ENCODE results near the gene PRKCQ. TPM values are rescaled to one million over a fixed set of nuclear protein-coding genes. Genes with fewer than 3 reads are reported as not detected.

The PRKCQ gene
- total RNA-seq, 3 donors from 2014 or later = 1.5 to 2.2 (median 1.6) TPM

DNA sequence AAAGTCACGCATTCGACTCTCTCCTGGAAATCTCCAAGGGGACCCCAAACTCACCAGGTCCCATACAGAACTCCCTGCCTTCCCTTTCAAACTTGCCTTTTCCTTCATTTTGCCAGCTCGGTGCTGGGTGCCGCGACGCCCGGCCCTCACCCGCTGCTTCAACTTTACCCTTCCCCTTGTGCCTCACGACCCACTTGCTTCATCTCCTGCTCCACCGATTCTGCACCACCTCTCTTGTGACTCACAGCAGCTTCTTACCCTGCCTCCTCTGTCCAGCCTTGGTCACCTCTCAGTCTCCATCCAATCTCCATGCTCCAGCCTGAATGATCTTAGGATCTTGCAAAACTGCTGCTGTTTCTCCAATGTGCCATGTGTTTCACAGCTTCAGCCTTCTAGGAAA, 59.9 kb downstream of the PRKCQ start:
- no peaks in the 10 kb centered on the region for H3K4me1 ChIP-seq (ENCODE audit: low read depth)
- TF ChIP-seq, protein P1, sequence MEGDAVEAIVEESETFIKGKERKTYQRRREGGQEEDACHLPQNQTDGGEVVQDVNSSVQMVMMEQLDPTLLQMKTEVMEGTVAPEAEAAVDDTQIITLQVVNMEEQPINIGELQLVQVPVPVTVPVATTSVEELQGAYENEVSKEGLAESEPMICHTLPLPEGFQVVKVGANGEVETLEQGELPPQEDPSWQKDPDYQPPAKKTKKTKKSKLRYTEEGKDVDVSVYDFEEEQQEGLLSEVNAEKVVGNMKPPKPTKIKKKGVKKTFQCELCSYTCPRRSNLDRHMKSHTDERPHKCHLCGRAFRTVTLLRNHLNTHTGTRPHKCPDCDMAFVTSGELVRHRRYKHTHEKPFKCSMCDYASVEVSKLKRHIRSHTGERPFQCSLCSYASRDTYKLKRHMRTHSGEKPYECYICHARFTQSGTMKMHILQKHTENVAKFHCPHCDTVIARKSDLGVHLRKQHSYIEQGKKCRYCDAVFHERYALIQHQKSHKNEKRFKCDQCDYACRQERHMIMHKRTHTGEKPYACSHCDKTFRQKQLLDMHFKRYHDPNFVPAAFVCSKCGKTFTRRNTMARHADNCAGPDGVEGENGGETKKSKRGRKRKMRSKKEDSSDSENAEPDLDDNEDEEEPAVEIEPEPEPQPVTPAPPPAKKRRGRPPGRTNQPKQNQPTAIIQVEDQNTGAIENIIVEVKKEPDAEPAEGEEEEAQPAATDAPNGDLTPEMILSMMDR (IDR thresholded peaks at IDR 0.05) = no peak
- H3K9me3 ChIP-seq = no peaks in the 10 kb centered on the region
- intact Hi-C loops (cut with DNase I, micrococcal nuclease) = no loop called here
- no peaks in the 10 kb centered on the region for H3K36me3 ChIP-seq (ENCODE audit: low read depth)
- H3K4me3 ChIP-seq = no peak overlapping the region
- DNase-seq (no peak), ATAC-seq (no peak)

- ATAC-seq = no peak
- intact Hi-C loops (cut with DNase I, micrococcal nuclease) = no loop called here
These were observed 61.2 kb downstream of the PRKCQ start for GRCh38 chr10:6518791-6519429.

GRCh38 chr10:6516929-6517284, 63.2 kb downstream of the PRKCQ start:
- no peak for ATAC-seq
- TF ChIP-seq, protein P1 (IDR thresholded peaks at IDR 0.05) = no peak
- intact Hi-C loops (cut with DNase I, micrococcal nuclease) = no loop called here
- Histone ChIP-seq H3K4me3 (no peak overlapping the region), H3K4me1 (ENCODE audit: low read depth) (no peaks in the 10 kb centered on the region), H3K9me3 (no peaks in the 10 kb centered on the region), H3K36me3 (ENCODE audit: low read depth) (no peaks in the 10 kb centered on the region)
- DNase-seq = no peak

More at GRCh38 chr10:6518791-6519429, 61.2 kb downstream of the PRKCQ start:
- no peaks in the 10 kb centered on the region for H3K9me3 ChIP-seq
- no peak for DNase-seq
- no peaks in the 10 kb centered on the region for H3K4me1 ChIP-seq (ENCODE audit: low read depth)
- TF ChIP-seq, protein P1 (IDR thresholded peaks at IDR 0.05) = no peak
- no peaks in the 10 kb centered on the region for H3K36me3 ChIP-seq (ENCODE audit: low read depth)
- H3K4me3 ChIP-seq = no peak overlapping the region

- TF ChIP-seq, protein P1 (IDR thresholded peaks at IDR 0.05) = no peak
- Histone ChIP-seq H3K4me3 (no peak overlapping the region), H3K36me3 (ENCODE audit: low read depth) (no peaks in the 10 kb centered on the region), H3K9me3 (no peaks in the 10 kb centered on the region), H3K4me1 (ENCODE audit: low read depth) (no peaks in the 10 kb centered on the region)
- DNase-seq = no peak
- ATAC-seq = no peak
- intact Hi-C loops (cut with DNase I, micrococcal nuclease) = no loop called here
These were observed 63.7 kb downstream of the PRKCQ start for GRCh38 chr10:6516281-6516928.

DNA sequence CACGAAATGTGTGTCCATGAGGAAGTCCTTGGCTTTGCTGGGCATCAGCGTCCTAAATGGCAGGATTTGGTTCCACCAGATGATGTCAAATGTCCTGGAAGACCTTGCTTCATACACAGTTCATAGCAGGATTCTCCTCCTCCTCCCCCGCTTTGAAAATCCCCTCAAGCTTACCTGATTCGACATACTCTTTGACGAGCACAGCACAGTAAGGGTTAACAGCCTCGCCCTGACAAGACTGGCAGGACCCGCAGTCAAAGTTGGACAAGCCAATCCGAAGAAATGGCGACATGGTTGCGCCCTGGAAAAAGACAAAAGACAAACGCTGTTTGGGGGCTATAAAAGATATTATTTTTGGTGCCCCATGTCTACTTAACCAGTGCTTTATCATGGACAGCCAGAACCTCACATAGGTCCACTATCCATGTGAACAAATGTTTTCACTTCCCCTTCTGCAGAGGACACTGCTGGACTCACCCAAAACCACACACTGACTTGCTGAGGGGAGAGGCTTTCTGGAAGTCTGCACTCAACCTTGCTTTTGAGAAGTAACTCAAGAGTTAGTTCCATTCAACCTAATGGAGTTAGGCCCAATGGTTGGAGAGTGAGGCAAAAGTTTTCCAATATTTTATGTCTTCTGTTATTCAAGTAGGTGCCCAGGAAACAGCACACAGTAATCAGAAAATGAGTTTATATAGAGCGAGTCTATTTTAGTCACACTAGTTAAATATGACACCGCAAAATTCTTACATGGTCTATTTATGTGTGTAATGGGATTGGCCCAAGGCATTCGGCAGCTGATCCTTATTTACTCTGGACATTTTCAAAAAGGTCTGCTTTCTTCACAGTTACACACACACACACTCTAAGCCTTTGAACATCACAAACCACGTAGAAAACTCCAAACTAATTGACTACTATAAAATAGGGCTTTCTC, 65.0 kb downstream of the PRKCQ start:
- Histone ChIP-seq H3K36me3 (ENCODE audit: low read depth) (no peaks in the 10 kb centered on the region), H3K4me3 (no peak overlapping the region), H3K4me1 (ENCODE audit: low read depth) (no peaks in the 10 kb centered on the region), H3K9me3 (no peaks in the 10 kb centered on the region)
- TF ChIP-seq, protein P1 (IDR thresholded peaks at IDR 0.05) = no peak
- ATAC-seq (peak; percentile 17), DNase-seq (no peak)
- intact Hi-C loops (cut with DNase I, micrococcal nuclease) = no loop called here
